Measurements from ENCODE around the gene NFATC4.

DNA sequence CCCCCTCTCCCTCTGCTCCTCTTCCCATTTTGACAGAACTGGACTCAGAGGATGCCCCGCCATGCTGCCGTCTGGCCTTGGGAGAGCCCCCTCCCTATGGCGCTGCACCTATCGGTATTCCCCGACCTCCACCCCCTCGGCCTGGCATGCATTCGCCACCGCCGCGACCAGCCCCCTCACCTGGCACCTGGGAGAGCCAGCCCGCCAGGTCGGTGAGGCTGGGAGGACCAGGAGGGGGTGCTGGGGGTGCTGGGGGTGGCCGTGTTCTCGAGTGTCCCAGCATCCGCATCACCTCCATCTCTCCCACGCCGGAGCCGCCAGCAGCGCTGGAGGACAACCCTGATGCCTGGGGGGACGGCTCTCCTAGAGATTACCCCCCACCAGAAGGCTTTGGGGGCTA lies 1.5 kb downstream of the NFATC4 start:
- TF ChIP-seq, protein P1, sequence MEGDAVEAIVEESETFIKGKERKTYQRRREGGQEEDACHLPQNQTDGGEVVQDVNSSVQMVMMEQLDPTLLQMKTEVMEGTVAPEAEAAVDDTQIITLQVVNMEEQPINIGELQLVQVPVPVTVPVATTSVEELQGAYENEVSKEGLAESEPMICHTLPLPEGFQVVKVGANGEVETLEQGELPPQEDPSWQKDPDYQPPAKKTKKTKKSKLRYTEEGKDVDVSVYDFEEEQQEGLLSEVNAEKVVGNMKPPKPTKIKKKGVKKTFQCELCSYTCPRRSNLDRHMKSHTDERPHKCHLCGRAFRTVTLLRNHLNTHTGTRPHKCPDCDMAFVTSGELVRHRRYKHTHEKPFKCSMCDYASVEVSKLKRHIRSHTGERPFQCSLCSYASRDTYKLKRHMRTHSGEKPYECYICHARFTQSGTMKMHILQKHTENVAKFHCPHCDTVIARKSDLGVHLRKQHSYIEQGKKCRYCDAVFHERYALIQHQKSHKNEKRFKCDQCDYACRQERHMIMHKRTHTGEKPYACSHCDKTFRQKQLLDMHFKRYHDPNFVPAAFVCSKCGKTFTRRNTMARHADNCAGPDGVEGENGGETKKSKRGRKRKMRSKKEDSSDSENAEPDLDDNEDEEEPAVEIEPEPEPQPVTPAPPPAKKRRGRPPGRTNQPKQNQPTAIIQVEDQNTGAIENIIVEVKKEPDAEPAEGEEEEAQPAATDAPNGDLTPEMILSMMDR (IDR thresholded peaks at IDR 0.05) = no peak
- no peak for TF ChIP-seq POLR2A (IDR thresholded peaks at IDR 0.05)
